Vein endothelial cell (primary cell): Measurements from ENCODE around the gene BNIPL. TPM values are rescaled to one million over a fixed set of nuclear protein-coding genes. Genes with fewer than 3 reads are reported as not detected.
A peak's percentile ranks its signal among the peaks of the same experiment; 100 is the strongest.

Experiments used
- small RNA-seq: library from RNA; depleted of rRNA; stranded (forward); fragments of <200 nt; gene quantifications from one replicate; pipeline ENCODE3, GENCODE V24; 2012
- total RNA-seq: library from RNA; depleted of rRNA; stranded (reverse); fragments of >200 nt; gene quantifications from 2 replicates; pipeline ENCODE4 v1.2.3, GENCODE V29; 2012

The BNIPL gene, protein sequence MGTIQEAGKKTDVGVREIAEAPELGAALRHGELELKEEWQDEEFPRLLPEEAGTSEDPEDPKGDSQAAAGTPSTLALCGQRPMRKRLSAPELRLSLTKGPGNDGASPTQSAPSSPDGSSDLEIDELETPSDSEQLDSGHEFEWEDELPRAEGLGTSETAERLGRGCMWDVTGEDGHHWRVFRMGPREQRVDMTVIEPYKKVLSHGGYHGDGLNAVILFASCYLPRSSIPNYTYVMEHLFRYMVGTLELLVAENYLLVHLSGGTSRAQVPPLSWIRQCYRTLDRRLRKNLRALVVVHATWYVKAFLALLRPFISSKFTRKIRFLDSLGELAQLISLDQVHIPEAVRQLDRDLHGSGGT
- not detected in 2 replicates for total RNA-seq

DNA sequence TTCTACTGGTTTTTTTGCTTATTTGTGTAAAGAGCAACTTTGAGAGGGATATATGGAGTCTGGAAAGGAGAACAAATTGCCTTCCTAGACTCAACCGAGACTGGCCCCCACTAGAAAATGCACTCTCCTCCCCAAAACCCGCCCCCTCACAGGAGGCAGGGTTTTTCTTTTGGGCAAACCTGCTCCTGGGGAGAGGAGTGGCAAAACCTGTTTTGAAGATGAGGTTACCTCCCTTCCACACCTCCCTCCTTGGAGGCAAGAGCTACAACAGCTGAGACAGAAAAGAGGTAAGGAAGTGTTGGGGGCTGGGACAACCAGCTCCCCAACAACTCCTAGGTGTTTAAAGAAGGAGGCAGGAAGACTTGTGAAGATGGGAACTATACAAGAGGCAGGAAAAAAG is at the start of gene BNIPL:
Gene BNIPL, plus strand, starts transcription at position 231 of the 400 bp plus-strand sequence. Its CDS starts 140 bp downstream, at position 371.

DNA sequence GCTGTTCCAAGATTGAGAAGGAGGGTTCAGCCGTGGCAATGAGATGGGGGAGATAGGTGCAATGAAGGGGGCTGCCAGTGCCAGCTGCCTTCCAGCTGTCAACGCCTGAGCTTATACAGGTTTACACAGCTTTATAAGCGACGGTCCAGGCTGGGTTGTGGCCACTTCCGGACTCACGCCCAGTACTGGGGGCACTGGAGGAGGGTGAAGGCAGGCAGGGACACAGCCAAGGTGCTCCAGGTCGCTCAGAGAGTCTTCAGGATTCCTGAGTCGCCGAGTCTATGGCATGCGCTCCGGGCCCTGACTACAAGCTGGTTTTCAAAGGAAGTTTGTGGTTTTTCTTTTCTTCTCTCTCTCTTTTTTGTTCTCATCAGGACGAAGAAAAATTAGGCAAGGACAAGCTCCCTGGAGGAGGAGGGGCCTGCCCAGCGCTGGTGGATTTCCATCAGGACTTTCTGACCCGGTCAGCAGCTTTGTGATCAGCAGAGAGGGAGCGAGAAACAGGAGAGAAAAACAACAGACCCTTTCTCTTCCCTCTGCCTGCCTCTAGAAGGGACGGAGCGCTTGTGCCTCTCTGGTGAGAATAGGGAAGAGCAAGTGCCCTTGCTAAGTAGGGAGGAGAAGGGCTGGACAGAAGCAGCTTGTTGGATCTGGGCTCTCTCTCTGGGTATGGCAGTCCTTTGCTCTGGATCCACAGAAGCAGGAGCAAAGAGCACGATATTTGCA is 29.9 kb upstream of the BNIPL start, which contains the start of gene MINDY1:
Gene MINDY1, minus strand, starts transcription at position 576 of the 726 bp plus-strand sequence. CDS start 4,285 bp downstream, outside the sequence.

DNA sequence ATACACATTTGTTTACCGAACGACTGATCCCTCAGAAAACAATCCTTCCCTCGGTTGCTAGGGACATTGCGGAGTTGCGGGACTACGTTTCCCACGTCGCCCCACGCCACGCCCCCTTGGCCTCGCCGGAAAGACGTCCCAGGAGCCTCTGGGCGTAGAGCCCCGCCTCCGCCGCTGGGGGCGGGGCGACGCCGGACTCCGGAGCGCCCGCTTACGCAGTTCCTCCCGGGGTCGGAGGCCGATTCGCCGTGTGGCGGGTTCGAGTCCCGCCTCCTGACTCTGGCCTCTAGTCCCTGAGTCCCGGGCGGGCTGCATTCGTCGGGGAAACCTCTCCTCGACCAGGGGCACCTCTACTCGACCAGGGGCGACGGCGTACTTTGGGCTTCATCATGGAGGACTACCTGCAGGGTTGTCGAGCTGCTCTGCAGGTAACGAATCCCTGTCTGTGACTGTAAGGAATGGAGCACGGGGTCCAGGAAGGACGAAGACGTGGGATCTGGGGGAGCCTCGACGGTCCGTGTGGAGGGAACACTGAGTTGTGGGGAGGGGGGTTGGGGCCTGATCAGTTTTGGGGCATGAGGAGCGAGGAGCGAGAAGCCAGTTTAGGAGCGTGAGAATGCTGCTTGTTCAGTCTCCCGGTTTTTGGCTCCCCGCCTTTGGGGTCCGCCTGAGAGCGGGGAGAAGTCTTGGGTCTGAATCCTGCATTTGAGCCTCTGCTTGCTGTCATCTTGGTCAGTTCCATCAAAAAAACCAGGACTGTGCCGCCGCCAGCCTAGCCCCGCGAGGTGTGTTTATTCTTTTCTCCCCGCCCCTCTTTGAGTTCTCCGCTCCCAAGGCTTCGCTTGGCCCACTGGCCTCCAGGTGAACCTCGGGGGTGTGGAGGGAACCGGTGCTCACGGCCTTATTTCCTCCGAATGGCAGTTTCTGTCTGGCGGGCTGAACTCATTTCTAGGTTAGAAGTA is 27.9 kb upstream of the BNIPL start, which contains the start of gene PRUNE1:
Gene PRUNE1, plus strand, starts transcription at position 206 of the 962 bp plus-strand sequence. Its CDS starts 184 bp downstream, at position 390.

DNA sequence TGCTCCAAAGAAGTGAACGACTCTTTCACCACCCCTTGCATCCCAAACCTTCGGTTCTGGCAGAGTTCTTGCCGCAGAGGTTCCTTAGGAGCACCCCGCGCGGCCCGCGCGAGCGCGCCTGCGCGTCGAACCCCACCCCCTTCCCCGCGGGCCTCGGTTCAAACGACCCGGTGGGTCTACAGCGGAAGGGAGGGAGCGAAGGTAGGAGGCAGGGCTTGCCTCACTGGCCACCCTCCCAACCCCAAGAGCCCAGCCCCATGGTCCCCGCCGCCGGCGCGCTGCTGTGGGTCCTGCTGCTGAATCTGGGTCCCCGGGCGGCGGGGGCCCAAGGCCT is 11.2 kb downstream of the BNIPL start, which contains the start of gene C1orf56:
Gene C1orf56, plus strand, starts transcription at position 161 of the 334 bp plus-strand sequence. Its CDS starts 97 bp downstream, at position 258.

DNA sequence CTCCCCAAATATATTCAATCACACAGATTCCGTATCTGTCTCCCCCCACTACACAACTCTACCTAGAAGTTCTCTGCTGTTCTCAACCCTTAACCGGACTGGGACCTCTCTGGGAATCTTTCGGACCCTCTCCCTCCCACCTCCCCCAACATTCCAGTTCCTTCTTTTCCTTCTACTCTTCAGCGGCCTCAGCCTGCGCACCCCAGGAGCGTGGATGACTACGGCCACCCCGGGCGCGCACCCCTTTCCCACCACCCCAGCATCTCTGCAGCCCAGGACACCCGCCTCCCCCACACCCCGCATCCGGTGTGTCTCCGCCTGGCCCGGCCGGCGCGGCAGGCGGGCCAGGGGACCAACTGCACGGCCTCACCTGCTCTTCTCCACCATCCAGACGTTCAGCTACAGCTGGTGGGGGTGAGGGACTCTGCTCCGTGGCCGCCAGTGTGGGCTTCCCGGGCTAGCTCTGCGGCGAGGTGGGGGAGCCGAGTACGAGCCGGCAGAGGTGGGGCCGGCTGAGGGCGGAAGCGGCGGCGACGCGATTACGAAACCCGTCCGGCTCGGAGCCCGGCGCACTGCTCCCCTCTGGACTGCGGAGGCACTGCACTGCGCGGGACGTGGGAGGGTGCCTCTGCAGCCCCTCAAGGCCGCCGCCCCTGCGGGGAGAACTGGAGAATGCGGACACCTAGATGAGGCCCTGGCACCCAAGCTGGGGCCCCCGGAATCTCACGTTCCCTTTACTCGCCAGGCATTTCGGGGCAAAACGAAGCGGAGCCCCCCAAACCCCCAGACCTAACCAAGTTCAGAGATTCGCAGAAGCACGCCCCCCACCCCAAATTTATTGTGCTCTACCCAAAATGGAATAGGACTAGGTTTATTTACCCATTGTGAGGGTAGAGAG is 23.0 kb downstream of the BNIPL start, which contains the start of gene CDC42SE1:
Gene CDC42SE1, minus strand, starts transcription at position 514 of the 898 bp plus-strand sequence. CDS start 3,892 bp downstream, outside the sequence.

DNA sequence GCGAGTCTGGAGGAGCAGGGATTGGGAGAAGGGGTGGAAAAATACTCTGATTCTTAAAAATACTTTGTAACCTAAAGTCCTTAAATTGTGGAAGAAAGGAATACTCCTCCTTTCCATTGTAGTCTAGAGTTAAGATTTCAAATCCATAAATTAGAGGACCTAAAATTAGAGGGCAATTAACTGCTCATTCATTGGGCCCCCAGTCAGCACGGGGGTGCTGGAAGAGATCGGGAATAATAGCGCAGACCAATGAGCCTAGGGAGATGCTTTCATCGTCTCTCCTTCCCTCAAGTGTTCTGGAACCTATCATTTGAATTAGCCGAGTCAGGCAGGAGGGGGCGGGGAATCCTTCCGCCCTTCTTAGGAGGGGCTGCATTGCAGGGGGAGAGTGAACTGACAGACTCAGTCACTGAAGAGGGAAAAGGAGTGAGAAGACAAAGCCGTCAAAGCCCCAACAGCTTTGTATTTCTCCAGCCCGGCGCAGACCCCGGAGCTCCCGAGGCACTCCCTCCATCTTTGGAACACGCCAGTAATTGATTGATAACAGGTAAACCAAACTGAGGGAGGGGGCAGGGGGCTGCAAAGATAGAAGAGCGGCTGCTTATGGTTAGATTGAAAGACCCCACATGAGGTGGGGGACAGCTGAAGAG is 23.7 kb downstream of the BNIPL start, which contains the start of gene MLLT11:
Gene MLLT11, plus strand, starts transcription at position 391 of the 650 bp plus-strand sequence. CDS start 6,828 bp downstream, outside the sequence.

DNA sequence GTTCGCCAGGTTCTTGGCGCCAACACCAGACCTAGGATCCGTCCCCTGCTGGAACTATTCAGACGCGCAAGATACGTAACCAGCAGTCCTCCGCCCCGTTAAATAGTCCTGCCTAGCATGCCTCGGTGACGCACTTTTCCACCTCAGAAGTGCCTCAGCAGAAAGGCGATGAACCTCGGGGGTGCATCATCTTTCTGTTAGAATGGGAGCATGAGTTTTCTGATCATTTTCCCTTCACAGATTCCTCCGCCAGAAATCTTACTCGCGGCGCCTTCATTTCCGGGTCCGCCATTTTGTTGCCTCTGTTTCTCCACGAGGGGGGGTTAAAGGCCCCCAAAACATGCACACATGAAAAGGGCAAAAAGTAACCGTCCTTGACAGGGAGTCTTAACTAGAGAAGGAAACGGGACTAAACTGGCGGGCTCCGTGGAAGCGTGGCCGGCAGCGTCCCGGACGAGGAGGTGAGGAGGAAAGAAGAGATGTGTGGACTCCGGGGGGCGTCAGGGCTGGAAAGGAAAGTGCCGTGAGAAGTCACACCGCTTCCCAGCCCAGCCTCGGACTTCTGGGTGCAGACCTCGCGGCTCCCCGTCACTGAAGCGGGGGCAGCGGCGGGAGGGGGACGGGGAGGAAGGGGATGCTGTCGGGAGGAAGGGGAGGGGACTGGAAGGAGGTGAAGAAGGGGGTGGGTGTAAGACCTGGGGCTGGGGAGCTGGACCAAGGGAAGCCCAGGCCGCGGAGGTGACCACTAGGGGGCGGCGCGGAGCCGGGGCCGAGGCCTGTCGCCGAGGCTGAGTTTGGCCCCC is 34.3 kb downstream of the BNIPL start, which contains the start of gene GABPB2:
Gene GABPB2, plus strand, starts transcription at position 288 of the 803 bp plus-strand sequence. CDS start 17,429 bp downstream, outside the sequence.

Small RNAs within 50 kb of the gene (small RNA-seq; reads per million reads assigned to genes)
- 0.27 reads per million, percentile 4 among the genes with 10 or more reads in this experiment for gene RNU6-884P

Other genes with a start within 250 kb of the BNIPL start
- 2.0 and 3.7 TPM in 2 replicates for gene CTSK, start 228.3 kb upstream of the BNIPL start, total RNA-seq
- 30.1 and 38.2 TPM in 2 replicates for gene ARNT, start 160.0 kb upstream of the BNIPL start, total RNA-seq
- gene CTXND2, start 149.4 kb upstream of the BNIPL start, total RNA-seq = not detected in 2 replicates
- 44.4 and 45.6 TPM in 2 replicates for gene SETDB1, start 110.2 kb upstream of the BNIPL start, total RNA-seq
- gene CERS2, start 61.8 kb upstream of the BNIPL start, total RNA-seq = 129 and 138 TPM in 2 replicates
- not detected in 2 replicates for gene ANXA9, start 54.3 kb upstream of the BNIPL start, total RNA-seq
- gene MINDY1, start 29.7 kb upstream of the BNIPL start, total RNA-seq = 13.6 and 15.4 TPM in 2 replicates
- gene PRUNE1, start 28.1 kb upstream of the BNIPL start, total RNA-seq = 6.4 and 8.8 TPM in 2 replicates
- 2.5 and 2.6 TPM in 2 replicates for gene C1orf56, start 11.2 kb downstream of the BNIPL start, total RNA-seq
- 73.2 and 88.8 TPM in 2 replicates for gene CDC42SE1, start 23.0 kb downstream of the BNIPL start, total RNA-seq
- 9.8 and 12.4 TPM in 2 replicates for gene MLLT11, start 23.8 kb downstream of the BNIPL start, total RNA-seq
- 4.6 and 6.8 TPM in 2 replicates for gene GABPB2, start 34.2 kb downstream of the BNIPL start, total RNA-seq
- gene SEMA6C, start 110.0 kb downstream of the BNIPL start, total RNA-seq = 15.6 and 17.6 TPM in 2 replicates
- not detected in 2 replicates for gene TNFAIP8L2, start 120.1 kb downstream of the BNIPL start, total RNA-seq
- 5.2 TPM in 2 replicates for gene LYSMD1, start 129.3 kb downstream of the BNIPL start, total RNA-seq
- 30.4 and 33.4 TPM in 2 replicates for gene SCNM1, start 129.6 kb downstream of the BNIPL start, total RNA-seq
- gene TMOD4, start 139.4 kb downstream of the BNIPL start, total RNA-seq = not detected in 2 replicates
- gene VPS72, start 153.6 kb downstream of the BNIPL start, total RNA-seq = 58.5 and 60.7 TPM in 2 replicates
- gene PIP5K1A, start 162.0 kb downstream of the BNIPL start, total RNA-seq = 57.8 and 58.0 TPM in 2 replicates
- gene PSMD4, start 218.1 kb downstream of the BNIPL start, total RNA-seq = 132 and 160 TPM in 2 replicates
- 16.4 and 22.9 TPM in 2 replicates for gene ZNF687, start 245.7 kb downstream of the BNIPL start, total RNA-seq